Measurements from ENCODE around the gene MEGF9.

- TF ChIP-seq POLR2AphosphoS5 (IDR thresholded peaks at IDR 0.05) (no peak), POLR2A (IDR thresholded peaks at IDR 0.05) (no peak), CTCF (IDR thresholded peaks at IDR 0.05) (no peak)
These were observed 134.9 kb downstream of the MEGF9 start for GRCh38 chr9:120579139-120580050.

Measured in sigmoid colon (tissue), 4 donors.